Ovary (tissue), 9 donors: ENCODE measurements around the gene LCN12. TPM values are rescaled to one million over a fixed set of nuclear protein-coding genes. Genes with fewer than 3 reads are reported as not detected.

Experiments
- DNase-seq, 5 donors: peaks; one replicate each; pipeline ENCODE4 v3.0.0-alpha.2; 2019 to 2020
- H3K27ac ChIP-seq, 2 donors: fragments of 200-600 bp; one replicate each; pipeline versions ENCODE4 v1.5.1 to v1.8.0; 2019 to 2022
- H3K27me3 ChIP-seq: fragments of 200-600 bp; one replicate; pipeline ENCODE4 v1.8.0; 2022
- H3K36me3 ChIP-seq: fragments of 200-600 bp; sonication (generic); one replicate; pipeline ENCODE4 v1.5.1; 2019
- H3K4me1 ChIP-seq: one replicate; pipeline ENCODE4 v1.8.1; 2013; ENCODE audit warnings: mild to moderate bottlenecking, moderate library complexity; ENCODE audit not compliant: insufficient read depth
- H3K4me3 ChIP-seq: fragments of 200-600 bp; sonication (generic); one replicate; pipeline ENCODE4 v1.5.1; 2017
- H3K9me3 ChIP-seq, 2 donors: fragments of 200-600 bp in 1 of 2; sonication (generic) in 1 of 2; one replicate each; pipeline versions ENCODE4 v1.5.1 to v1.8.1; 2013 to 2019; ENCODE audit warnings: mild to moderate bottlenecking in 1 of 2, moderate library complexity in 1 of 2
- CTCF ChIP-seq, 3 donors: fragments of 450-650 bp in 2 of 3; fragments of 200-600 bp in 1 of 3; IDR thresholded peaks; one replicate each; pipeline versions ENCODE4 v1.5.1 to v1.8.0; 2016 to 2022; ENCODE audit warnings: antibody characterized with exemption in 3 of 3, mild to moderate bottlenecking in 1 of 3
- EP300 ChIP-seq: sonication (generic); formaldehyde crosslinking; IDR thresholded peaks from one replicate; pipeline ENCODE4 v1.6.1; 2017; ENCODE audit warnings: antibody characterized with exemption
- POLR2A ChIP-seq: fragments of 450-650 bp; IDR thresholded peaks from one replicate; pipeline ENCODE4 v1.6.1; 2017; ENCODE audit warnings: antibody characterized with exemption, mild to moderate bottlenecking, moderate library complexity
- WGBS, 3 donors: extraction: QIAGEN DNeasy Blood & Tissue Kit in 1 of 3; methylation state at CpG; one replicate each; pipeline versions ENCODE4 v1.1.5 to v1.1.7; 2013 to 2017; 5-methylcytosine and 5-hydroxymethylcytosine counted together
- intact Hi-C, 4 donors: fragments of 100-400 bp; cut with DNase I; formaldehyde crosslinking; loops; one replicate each; pipeline versions ENCODE4 v1.11.0 to v1.15.1; 2022 to 2023
- polyA plus RNA-seq, 2 donors: library from polyadenylated mRNA; stranded (reverse); fragments of 200-250 nt in 1 of 2; fragments of 350-450 nt in 1 of 2; fragmentation: Illumina TruSeq in 1 of 2; extraction: RNeasy Lipid Tissue Mini Kit (QIAGEN cat#74804) in 1 of 2; gene quantifications; one replicate each; pipeline ENCODE4 v1.2.3, GENCODE V29; 2013 to 2014
- total RNA-seq, 7 donors: library from RNA; depleted of rRNA in 2 of 7; stranded (reverse); fragments of >200 nt in 2 of 7; fragmentation: NEBNext Ultra II Directional in 3 of 7; extraction: Animal tissue kit (Norgen Biotek cat#: 25700) in 3 of 7; gene quantifications; one replicate each; pipeline versions ENCODE4 v1.1.0 to v1.2.4, GENCODE V29; 2016 to 2023
- donor health status: DM: no; HTN: no; CAD: no; lungs with moderate emphysema.
- donor health status: DM: no; HTN: no; CAD: no.
- donor health status: Bipolar disorder and iron deficiency.
- donor health status: DM: yes; HTN: yes; CAD: no.
- donor health status: DM: no; HTN: no; CAD: no.
- donor health status: DM: yes; HTN: yes; CAD: no.

Gene LCN12
- total and polyA plus RNA-seq, 9 donors = 1.1 to 40.9 (median 13.4) TPM

- Histone ChIP-seq H3K4me1 (peaks cover 6% of the 10 kb centered on the region), H3K27me3 (no peaks in the 10 kb centered on the region), H3K36me3 (no peaks in the 10 kb centered on the region), H3K9me3 (no peaks in the 10 kb centered on the region), H3K27ac (no peak overlapping the region), H3K4me3 (no peak overlapping the region)
- TF ChIP-seq POLR2A (no peak), EP300 (no peak), CTCF (IDR thresholded peaks at IDR 0.05) (no peak)
- intact Hi-C loops = no loop called here
- no peak for DNase-seq
- 54 to 69% (median 66%) methylated on average over 15 of the region's 15 CpGs for WGBS, 3 donors
Observed at GRCh38 chr9:136974817-136975535, 22.9 kb downstream of the LCN12 start.

- Histone ChIP-seq H3K4me1 (peaks cover 6% of the 10 kb centered on the region), H3K27me3 (no peaks in the 10 kb centered on the region), H3K27ac (no peak overlapping the region), H3K4me3 (no peak overlapping the region), H3K9me3 (no peaks in the 10 kb centered on the region), H3K36me3 (no peaks in the 10 kb centered on the region)
- TF ChIP-seq CTCF (IDR thresholded peaks at IDR 0.05) (no peak), EP300 (no peak), POLR2A (no peak)
- WGBS, 3 donors = 63 to 76% (median 76%) methylated on average over 8 to 14 of the region's 14 CpGs
- no peak for DNase-seq
- intact Hi-C loops = no loop called here
Observed at GRCh38 chr9:136975644-136976043, 23.6 kb downstream of the LCN12 start.

GRCh38 chr9:136977223-136977622, 25.1 kb downstream of the LCN12 start, which contains the start of gene PTGDS:
PTGDS (plus strand) TSS chr9:136977504; CDS start chr9:136977579, 75 bp downstream.
- intact Hi-C loops = no loop called here
- no peaks in the 10 kb centered on the region for H3K9me3 ChIP-seq
- H3K27me3 ChIP-seq = no peaks in the 10 kb centered on the region
- peak in 3 of 5 donors; percentile 40 to 75 (median 53) for DNase-seq
- no peak for TF ChIP-seq POLR2A
- no peak for TF ChIP-seq CTCF (IDR thresholded peaks at IDR 0.05)
- no peak for TF ChIP-seq EP300
- peak within 1 kb of the TSS; percentile 34 for H3K4me3 ChIP-seq
- H3K4me1 ChIP-seq = peaks cover 6% of the 10 kb centered on the region
- WGBS, 3 donors = 44 to 62% (median 52%) methylated on average over 8 to 10 of the region's 10 CpGs
- H3K36me3 ChIP-seq = no peaks in the 10 kb centered on the region
- H3K27ac ChIP-seq = no peak within 1 kb of the TSS

- Histone ChIP-seq H3K36me3 (no peaks in the 10 kb centered on the region), H3K9me3 (no peaks in the 10 kb centered on the region), H3K4me3 (peak overlapping the region; percentile 34), H3K27ac (no peak overlapping the region), H3K4me1 (peaks cover 6% of the 10 kb centered on the region), H3K27me3 (no peaks in the 10 kb centered on the region)
- TF ChIP-seq POLR2A = no peak
- TF ChIP-seq CTCF (IDR thresholded peaks at IDR 0.05) = no peak
- 6 to 9% (median 9%) methylated on average over 21 to 33 of the region's 33 CpGs for WGBS, 3 donors
- no peak for DNase-seq
- intact Hi-C loops = no loop called here
Observed at GRCh38 chr9:136977649-136978072, 25.6 kb downstream of the LCN12 start.
